IPS-18a (cell line): ENCODE data around the gene PSEN2.

Source experiments
- H3K27ac ChIP-seq: one replicate; pipeline ENCODE4 v1.5.1; 2013; ENCODE audit warnings: low read length
- H3K27me3 ChIP-seq: one replicate; pipeline ENCODE4 v1.6.1; 2013; ENCODE audit warnings: mild to moderate bottlenecking, low read length; ENCODE audit not compliant: control insufficient read depth, insufficient read depth
- H3K36me3 ChIP-seq: one replicate; pipeline ENCODE4 v1.6.1; 2013; ENCODE audit warnings: low read depth, low read length; ENCODE audit not compliant: control insufficient read depth
- H3K4me1 ChIP-seq: one replicate; pipeline ENCODE4 v1.6.1; 2013; ENCODE audit warnings: low read depth, low read length; ENCODE audit not compliant: control insufficient read depth
- H3K4me3 ChIP-seq: one replicate; pipeline ENCODE4 v1.5.1; 2013; ENCODE audit warnings: low read length
- H3K9ac ChIP-seq: one replicate; pipeline ENCODE4 v1.6.1; 2013; ENCODE audit warnings: mild to moderate bottlenecking, low read length, moderate library complexity
- H3K9me3 ChIP-seq: one replicate; pipeline ENCODE4 v1.6.1; 2013; ENCODE audit warnings: low read depth, low read length; ENCODE audit not compliant: control insufficient read depth

PSEN2 gene

DNA sequence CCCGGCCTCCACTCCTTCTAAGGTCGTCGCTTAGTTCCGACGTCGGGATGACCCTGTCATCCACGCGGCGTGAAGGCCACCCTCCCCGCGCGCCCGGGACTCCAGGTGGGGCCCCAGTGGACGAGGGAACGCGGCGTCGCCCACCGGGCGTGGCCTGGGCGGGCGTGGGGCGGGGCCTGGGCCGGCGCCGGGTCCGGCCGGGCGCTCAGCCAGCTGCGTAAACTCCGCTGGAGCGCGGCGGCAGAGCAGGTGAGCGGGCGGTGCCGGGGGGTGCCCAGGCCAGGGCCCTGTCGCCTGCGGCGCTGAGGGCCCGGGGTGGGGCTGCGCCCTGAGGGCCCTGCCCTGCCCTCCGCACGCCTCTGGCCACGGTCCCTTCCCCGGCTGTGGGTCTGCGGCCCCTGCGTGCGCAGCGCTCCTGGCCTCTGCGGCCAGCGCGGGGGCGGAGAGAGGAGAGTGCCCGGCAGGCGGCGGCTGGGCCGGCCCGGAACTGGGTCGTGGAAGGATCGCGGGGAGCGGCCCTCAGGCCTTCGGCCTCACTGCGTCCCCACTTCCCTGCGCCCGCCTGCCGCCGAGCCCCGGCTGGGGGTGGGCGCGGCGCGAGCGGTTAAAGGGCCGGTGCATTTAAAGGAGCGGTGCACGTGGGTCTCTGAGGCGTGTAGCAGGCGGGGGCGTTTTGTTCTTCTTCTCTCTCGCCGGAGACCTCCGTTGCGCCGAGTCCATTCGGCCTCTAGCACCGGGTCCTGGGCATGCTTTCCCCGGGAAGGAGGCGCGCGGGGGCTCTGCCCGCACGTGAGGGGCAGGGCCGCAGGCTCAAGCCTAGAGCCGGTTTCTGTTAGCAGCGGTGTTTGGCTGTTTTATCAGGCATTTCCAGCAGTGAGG lies at the start of gene PSEN2:
Gene PSEN2 (plus strand): TSS at position 216 of the 879 bp plus-strand sequence. CDS start 11,292 bp downstream, outside the sequence.
- no peaks in the 10 kb centered on the region for H3K36me3 ChIP-seq
- no peaks in the 10 kb centered on the region for H3K9me3 ChIP-seq
- H3K9ac ChIP-seq, result peak within 1 kb of the TSS; percentile 72
- peak within 1 kb of the TSS; percentile 78 for H3K4me3 ChIP-seq
- H3K27me3 ChIP-seq, result peaks cover 14% of the 10 kb centered on the region
- H3K4me1 ChIP-seq, result peaks cover 24% of the 10 kb centered on the region
- no peak within 1 kb of the TSS for H3K27ac ChIP-seq

DNA sequence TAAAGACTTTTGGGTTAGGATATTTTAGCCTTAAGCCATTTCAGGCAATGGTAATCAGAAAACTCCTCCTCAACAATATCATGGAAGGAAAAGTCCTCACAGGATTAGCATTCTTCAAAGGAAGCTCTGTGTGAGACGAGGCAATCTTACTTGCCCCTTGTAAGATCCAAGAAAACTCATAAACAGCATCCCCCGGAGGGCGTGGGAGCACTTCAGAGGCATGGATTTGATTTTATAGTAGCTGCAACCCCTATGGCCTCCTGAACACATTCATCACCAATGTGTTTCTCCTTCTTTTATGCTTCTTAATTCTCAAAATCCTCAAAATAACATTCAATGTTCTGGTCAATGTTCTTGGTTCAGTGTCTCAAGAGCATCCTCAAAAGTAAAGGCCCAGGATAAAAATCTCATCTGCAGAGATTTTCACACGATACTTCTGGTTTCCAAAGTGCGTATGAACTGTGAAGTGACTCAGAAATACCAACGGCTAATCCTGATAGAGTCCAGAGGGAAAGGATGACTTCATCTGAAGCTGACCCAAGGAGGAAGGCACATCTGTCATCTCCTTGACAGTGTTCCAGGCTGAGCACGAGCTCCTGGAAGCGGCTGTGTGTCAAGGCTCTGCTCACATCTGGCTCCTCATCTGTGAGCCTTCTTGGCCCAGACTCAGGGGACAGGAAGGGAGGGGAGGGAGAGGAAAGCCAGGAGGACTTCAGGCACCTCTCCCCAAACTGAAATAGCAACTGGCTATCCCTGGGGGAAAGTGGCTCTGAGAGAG lies 49.3 kb upstream of the PSEN2 start:
- H3K27ac ChIP-seq, result no peak overlapping the region
- no peak overlapping the region for H3K4me3 ChIP-seq
- H3K27me3 ChIP-seq, result no peaks in the 10 kb centered on the region
- H3K9me3 ChIP-seq, result no peaks in the 10 kb centered on the region
- H3K36me3 ChIP-seq, result no peaks in the 10 kb centered on the region
- no peaks in the 10 kb centered on the region for H3K4me1 ChIP-seq
- no peak overlapping the region for H3K9ac ChIP-seq

DNA sequence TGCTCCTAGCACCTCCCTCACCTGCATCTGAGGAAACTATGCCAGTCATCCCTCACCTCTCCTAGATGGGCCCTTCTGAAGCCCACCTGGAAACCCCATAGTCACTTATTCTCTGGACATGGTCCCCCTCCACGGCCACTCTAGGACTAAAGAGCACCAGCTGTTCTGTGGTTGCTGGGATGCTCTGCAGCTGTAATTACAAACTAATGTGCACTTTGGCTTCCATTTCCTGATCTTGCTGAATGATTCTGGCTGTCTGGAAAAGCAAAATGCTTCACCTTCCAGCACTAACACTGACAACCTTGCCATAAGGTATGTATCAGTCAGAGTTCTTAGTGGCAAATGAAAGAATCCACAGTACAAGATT lies 48.7 kb upstream of the PSEN2 start:
- H3K9ac ChIP-seq, result no peak overlapping the region
- H3K36me3 ChIP-seq, result no peaks in the 10 kb centered on the region
- no peak overlapping the region for H3K4me3 ChIP-seq
- H3K27me3 ChIP-seq, result no peaks in the 10 kb centered on the region
- no peaks in the 10 kb centered on the region for H3K9me3 ChIP-seq
- H3K27ac ChIP-seq, result no peak overlapping the region
- H3K4me1 ChIP-seq, result no peaks in the 10 kb centered on the region

DNA sequence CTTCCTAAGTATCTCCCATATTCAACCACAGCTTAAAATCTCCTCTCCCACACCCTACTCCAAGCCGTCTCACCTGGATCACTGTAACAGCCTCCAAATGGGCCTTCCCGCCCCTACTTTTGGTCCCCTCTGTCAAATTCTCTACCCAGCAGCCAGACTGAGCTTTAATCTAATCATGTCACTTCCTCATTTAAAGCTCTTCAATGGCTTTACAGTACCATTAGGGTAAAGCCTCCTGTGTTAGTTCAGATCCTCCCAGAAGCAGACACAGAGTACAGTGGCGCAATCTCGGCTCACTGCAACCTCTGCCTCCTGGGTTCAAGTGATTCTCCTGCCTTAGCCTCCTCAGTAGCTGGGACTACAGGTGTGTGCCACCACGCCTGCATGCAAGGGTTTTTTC lies 46.8 kb upstream of the PSEN2 start:
- H3K9ac ChIP-seq, result no peak overlapping the region
- H3K36me3 ChIP-seq, result no peaks in the 10 kb centered on the region
- no peaks in the 10 kb centered on the region for H3K9me3 ChIP-seq
- H3K27me3 ChIP-seq, result no peaks in the 10 kb centered on the region
- H3K4me1 ChIP-seq, result peaks cover 8% of the 10 kb centered on the region
- H3K4me3 ChIP-seq, result no peak overlapping the region
- H3K27ac ChIP-seq, result no peak overlapping the region

DNA sequence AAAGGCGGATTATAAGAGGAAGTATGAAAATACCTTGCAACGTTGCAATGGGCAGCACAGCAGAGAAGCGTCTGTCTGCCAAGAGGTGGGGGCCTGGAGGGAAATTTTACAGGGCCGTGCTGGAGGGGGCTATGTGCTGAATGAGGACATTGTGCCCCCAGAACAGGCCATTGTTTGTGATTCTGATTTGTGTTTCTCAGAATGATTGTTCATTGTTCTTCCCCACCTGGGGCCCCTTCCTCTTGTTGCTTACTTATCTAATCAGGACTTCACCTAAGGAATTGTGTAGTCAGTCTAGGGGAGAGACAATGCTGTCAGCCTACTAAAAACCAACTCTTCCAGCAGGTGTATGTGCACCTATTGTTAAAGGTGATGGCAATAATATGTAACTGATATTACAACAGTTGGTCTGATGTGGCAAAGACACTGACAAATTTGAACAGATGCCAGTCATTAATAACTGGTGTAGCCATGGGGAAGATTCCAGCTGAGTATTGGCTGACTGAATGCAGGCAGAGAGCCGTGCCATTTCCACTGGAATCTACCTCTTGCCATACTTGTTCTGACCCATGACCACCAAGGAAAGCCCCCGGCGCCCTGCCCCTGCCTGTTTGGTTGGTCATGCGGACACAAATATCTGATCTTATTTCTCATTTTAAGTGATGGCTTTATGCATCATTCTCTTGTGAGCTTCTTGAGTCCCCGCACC lies 45.2 kb upstream of the PSEN2 start:
- peaks cover 8% of the 10 kb centered on the region for H3K4me1 ChIP-seq

DNA sequence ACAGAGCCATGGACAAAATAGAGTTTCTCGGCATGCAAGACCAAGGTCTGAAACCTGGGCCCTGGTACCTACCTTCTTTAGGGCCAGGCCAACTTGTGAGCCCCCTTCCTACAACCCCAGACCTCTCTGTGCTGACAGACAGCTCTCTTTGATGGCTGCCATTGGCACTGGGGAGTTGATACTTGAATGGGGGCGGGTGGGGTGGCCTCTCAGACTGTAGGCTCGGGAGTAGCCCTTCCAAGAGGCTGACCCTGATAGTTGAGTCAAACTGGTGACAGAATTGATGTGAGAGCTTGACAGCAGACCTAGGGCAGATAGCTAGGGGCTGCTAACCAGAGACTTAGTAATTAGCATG lies 44.7 kb upstream of the PSEN2 start:
- no peak overlapping the region for H3K9ac ChIP-seq
- H3K4me1 ChIP-seq, result peaks cover 8% of the 10 kb centered on the region
- no peak overlapping the region for H3K27ac ChIP-seq
- no peaks in the 10 kb centered on the region for H3K27me3 ChIP-seq
- no peaks in the 10 kb centered on the region for H3K36me3 ChIP-seq
- H3K9me3 ChIP-seq, result no peaks in the 10 kb centered on the region
- no peak overlapping the region for H3K4me3 ChIP-seq

More for the DNA sequence above, 45.2 kb upstream of the PSEN2 start:
- H3K4me3 ChIP-seq, result no peak overlapping the region
- H3K27me3 ChIP-seq, result no peaks in the 10 kb centered on the region
- H3K27ac ChIP-seq, result no peak overlapping the region
- no peaks in the 10 kb centered on the region for H3K36me3 ChIP-seq
- H3K9me3 ChIP-seq, result no peaks in the 10 kb centered on the region
- H3K9ac ChIP-seq, result no peak overlapping the region

DNA sequence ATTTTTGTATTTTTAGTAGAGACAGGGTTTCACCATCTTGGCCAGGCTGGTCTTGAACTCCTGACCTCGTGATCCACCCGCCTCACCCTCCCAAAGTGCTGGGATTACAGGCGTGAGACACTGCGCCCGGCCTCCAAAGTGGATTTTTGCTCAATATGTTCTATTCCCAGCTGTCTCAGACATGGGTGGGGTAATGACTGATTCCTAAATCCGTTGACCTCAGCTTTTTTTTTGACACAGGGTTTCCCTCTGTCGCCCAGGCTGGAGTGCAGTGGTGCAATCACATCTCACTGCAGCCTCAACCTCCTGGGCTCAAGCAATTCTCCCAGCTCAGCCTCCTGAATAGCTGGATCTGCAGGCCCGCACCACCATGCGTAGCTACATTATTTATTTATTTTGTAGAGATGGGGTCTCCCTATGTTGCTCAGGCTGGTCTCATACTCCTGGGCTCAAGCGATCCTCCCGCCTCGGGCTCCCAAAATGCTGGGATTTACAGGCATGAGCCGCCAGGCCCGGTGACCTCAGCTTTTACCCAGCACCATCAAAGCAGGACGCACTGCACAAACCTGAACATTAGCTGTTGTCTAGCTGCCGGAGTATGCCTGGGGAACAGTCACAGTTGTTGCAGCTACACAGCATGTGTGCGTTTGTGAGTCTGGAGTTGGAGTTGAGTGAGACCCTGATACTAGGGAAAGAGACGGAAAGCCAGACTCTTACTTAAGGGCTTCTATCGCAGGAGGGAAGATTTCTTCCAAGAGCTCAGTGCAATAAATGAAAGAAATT lies 43.7 kb upstream of the PSEN2 start:
- Histone ChIP-seq H3K27ac (no peak overlapping the region), H3K4me3 (no peak overlapping the region), H3K4me1 (peaks cover 8% of the 10 kb centered on the region), H3K36me3 (no peaks in the 10 kb centered on the region), H3K9ac (no peak overlapping the region), H3K27me3 (no peaks in the 10 kb centered on the region), H3K9me3 (no peaks in the 10 kb centered on the region)

DNA sequence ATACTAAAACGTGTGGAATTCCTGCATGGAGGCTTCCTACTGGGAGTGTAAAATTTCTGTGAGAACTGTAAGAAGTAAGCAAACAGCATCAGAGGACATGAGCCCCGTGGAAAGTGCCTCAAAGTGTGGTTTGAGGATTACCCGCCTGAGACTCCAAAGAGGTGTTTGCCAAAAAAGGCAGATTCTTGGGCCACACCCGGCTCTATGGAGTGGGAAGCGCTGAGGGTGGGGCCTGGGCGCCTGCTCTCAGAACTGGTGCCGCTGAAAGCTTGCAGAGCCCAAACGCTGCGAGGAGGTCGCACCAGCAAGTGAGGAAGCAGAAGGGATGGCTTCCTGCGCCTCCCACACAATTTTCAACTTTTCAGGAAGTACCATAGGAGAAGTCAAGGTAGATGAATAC lies 43.0 kb upstream of the PSEN2 start:
- no peaks in the 10 kb centered on the region for H3K36me3 ChIP-seq
- no peaks in the 10 kb centered on the region for H3K9me3 ChIP-seq
- H3K27ac ChIP-seq, result no peak overlapping the region
- no peak overlapping the region for H3K4me3 ChIP-seq
- H3K9ac ChIP-seq, result no peak overlapping the region
- H3K4me1 ChIP-seq, result peaks cover 8% of the 10 kb centered on the region
- H3K27me3 ChIP-seq, result no peaks in the 10 kb centered on the region

DNA sequence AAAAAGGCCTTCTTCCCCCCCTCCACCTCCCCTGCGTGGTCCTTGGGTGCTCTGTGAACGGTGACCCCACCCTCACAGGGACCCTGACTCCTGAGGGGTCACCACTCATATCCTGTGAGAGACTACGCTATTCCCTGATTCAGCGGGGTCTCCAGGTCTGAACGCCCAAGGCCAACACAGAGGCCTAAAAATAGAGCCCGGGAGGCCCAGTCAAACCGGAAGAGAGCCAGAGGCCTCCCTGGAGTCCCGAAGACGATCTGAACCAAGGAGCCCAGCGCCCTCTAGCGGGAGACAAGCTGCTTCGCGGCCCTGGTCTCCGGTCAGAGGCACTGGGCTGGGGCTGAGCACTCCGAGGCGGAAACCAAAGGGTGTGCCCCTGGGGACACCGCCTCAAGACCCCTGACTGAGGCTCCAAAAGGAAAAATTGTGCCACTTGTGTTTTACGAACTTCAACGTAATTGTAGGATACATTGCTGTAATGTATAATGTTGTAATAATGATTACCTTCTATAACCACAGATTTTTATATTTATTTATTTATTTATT lies 42.4 kb upstream of the PSEN2 start:
- Histone ChIP-seq H3K9me3 (no peaks in the 10 kb centered on the region), H3K27ac (no peak overlapping the region), H3K4me1 (peaks cover 8% of the 10 kb centered on the region), H3K4me3 (no peak overlapping the region), H3K27me3 (no peaks in the 10 kb centered on the region), H3K9ac (no peak overlapping the region), H3K36me3 (no peaks in the 10 kb centered on the region)

DNA sequence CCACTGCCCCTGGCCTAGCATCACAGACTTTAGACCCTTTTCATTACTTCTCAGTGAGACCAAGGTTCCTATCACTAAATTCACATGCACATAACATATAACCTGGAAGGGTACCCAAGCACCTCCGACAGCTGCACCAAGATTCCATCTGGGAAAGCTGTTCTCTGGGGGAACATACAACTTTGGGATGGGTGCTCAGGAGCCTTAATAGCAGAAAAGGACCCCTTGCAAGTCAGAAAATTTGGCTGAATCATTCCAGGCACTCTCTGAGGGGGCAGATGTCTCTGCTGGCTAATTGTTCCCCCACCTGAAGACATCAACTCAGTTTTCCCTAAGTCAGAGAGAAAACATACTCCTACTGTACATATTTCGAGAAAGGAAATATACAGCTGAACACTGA lies 41.3 kb upstream of the PSEN2 start:
- H3K4me1 ChIP-seq, result peaks cover 8% of the 10 kb centered on the region
- H3K27me3 ChIP-seq, result no peaks in the 10 kb centered on the region
- H3K9me3 ChIP-seq, result no peaks in the 10 kb centered on the region
- no peak overlapping the region for H3K4me3 ChIP-seq
- no peaks in the 10 kb centered on the region for H3K36me3 ChIP-seq
- H3K27ac ChIP-seq, result no peak overlapping the region
- no peak overlapping the region for H3K9ac ChIP-seq

DNA sequence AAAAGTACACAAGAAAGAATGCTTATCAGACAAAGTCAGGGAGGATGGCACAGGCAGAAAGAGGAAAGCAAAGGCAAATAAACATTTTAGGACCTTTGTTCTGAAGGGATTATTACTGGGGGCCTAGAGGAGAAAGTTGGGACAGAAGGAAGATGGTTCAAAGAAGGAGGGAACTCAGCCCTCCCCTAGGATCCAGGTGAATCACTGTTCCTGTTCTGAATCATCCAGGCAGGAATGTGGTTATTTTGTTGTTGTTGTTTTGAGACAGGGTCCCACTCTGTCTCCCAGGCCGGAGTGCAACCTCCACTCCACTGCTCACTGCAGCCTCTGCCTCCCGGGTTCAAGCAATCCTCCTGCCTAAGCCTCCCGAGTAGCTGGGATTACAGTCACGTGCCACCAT lies 38.5 kb upstream of the PSEN2 start:
- Histone ChIP-seq H3K27ac (no peak overlapping the region), H3K4me3 (no peak overlapping the region), H3K4me1 (peaks cover 8% of the 10 kb centered on the region), H3K36me3 (no peaks in the 10 kb centered on the region), H3K27me3 (no peaks in the 10 kb centered on the region), H3K9ac (no peak overlapping the region), H3K9me3 (no peaks in the 10 kb centered on the region)
